Muscle of back (tissue), 11 donors: ENCODE measurements around the gene NCAPD3. TPM values are rescaled to one million over a fixed set of nuclear protein-coding genes. Genes with fewer than 3 reads are reported as not detected.
"Not testable (repeated sequence)": the region's sequence is repeated elsewhere in the genome, so short reads cannot be mapped to it uniquely, and the experiment has no call there.

Experiments
- DNase-seq, 3 donors: peaks; one replicate each; pipeline versions ENCODE4 v3.0.0 to v3.0.0-alpha.2; 2013
- polyA plus RNA-seq, 10 donors: library from polyadenylated mRNA; unstranded; fragments of 120-200 nt; gene quantifications; one replicate each; pipeline ENCODE4 v1.2.1, GENCODE V29; 2013; ENCODE audit not compliant: insufficient read length in 10 of 10

NCAPD3 gene
- polyA plus RNA-seq, 10 donors, result 11.3 to 19.8 (median 15.8) TPM

DNA sequence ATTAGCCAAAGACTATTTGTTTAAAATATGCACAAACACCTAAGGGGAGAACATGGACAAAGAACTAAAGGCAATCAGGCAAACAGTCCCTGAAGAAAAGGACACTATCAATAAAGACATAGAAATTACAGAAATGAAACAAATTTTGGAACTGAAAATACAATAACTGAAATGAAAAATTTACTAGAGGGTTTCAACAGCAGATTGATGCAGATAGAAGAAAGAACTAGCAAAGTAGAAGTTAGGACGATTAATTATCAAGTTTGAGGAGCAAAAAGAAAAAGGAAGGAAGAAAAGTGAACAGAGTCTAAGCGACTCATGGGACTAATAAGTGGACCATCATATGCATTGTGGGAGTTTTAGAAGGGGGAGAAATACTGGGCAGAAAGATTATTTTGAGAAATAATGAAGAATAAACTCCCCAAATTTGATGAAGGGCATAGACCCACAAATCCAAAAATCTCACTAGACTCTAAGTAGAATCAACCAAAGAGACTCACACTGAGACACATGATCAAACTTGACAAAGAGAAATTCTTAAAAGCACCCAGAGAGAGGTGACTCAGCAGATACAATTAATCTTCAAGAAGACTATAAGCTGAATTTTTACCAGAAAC lies 92.0 kb downstream of the NCAPD3 start:
- DNase-seq, result no peak

GRCh38 chr11:134126217-134126822 lies 97.4 kb downstream of the NCAPD3 start:
- peak in 1 of 3 donors; percentile 43 for DNase-seq

GRCh38 chr11:134125507-134125906 lies 98.3 kb downstream of the NCAPD3 start:
- peak in 1 of 3 donors; percentile 20 for DNase-seq

GRCh38 chr11:134124660-134125451 lies 98.9 kb downstream of the NCAPD3 start:
- DNase-seq, result peak; percentile 39 to 84 (median 54)

- DNase-seq, result peak; percentile 78 to 92 (median 81)
Measured at GRCh38 chr11:134120921-134121526, 102.7 kb downstream of the NCAPD3 start.

DNA sequence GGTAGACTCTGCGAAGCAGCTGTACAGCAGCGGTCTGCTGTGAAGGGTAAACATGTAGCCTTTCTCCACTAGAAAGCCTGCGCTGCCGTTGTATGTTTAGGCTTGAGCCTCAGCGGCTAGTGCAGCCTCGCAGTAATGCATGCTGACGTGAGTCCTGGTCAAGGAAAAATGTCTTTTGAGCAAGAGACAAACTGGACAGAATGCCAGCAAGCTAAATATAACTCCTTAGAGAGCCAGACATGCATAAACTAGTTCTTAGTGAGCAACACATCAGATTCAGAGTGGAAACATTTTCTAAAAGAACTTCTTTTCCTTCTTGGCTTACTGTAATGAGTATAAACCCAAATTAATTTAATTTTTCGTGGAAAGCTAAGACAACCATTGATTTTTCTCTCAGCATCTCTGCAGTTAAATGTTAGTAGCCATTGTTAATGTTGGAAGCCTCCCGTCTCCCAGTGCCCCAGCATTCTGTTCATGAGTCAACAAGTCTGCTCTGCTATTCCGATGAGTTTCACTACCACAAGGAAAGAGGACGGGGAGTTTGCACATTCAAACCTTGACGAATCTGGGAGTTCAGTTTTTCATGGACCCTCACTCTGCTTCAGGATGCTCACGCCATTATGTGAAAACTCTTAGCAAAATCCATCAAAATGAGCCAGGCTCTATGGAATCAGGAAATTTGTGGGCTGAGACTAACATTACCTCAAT lies 103.5 kb downstream of the NCAPD3 start:
- DNase-seq, result peak; percentile 86 to 94 (median 90)

DNA sequence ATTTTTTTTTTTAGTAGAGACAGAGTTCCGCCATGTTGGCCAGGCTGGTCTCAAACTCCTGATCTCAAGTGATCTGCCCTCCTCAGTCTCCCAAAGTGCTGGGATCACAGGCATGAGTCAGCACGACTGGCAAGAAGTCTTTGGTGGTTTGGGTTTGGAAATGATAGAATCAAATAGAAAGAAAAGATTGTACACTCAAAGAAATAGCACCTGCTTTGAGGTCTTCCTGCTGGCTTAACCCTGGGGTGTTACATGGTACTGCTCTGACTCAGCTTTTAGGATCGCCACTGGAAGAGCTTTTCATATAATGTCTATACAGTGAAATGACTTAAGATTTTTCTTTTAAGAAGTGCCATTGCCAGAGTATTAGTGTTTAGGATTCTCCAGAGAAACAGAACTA lies 104.7 kb downstream of the NCAPD3 start:
- DNase-seq, result no peak

DNA sequence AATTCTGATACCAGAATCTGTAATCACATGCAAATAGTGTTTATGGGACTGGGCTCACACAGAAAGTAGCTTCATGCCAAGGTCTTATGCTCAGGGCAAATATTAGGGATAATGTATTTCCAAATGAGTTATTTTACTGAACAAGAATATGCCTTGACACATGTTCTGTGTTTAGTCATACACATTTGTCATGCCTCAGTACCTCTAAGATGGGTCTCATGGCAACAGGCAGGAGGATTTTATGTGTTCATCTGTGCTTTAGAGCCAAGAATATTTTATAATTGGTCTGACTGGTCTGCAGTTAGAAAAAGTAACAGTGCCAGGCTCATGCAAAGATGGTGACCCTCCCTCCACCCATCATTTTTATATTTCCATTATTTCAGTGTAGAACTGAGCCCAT lies 105.8 kb downstream of the NCAPD3 start:
- no peak for DNase-seq

DNA sequence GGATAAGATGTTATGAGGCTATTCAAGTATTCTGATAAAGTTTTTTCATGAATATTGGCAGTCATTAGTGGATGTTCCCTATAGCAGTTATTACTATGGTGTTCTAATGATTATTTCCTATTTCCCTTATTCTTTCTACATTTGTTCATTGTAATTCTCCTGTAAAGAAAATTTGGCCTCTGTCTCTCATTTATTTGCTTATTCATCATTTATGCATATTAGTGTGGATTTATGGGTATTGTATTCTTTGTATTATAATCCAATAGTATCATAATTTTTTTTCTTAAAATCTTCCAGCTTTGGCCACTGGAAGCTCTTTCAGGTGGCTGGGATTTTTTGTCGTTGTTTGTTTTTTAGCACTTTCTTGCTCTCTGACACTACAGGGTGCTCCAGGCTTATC lies 107.6 kb downstream of the NCAPD3 start:
- no peak for DNase-seq

GRCh38 chr11:134113787-134114186 lies 110.0 kb downstream of the NCAPD3 start:
- DNase-seq, result not testable (repeated sequence)

- DNase-seq, result no peak
Measured at GRCh38 chr11:134110252-134110815, 113.4 kb downstream of the NCAPD3 start.

Other genes starting within 250 kb of the NCAPD3 start
- 100 to 1,000 TPM; 103 to 158 (median 127) TPM for gene JAM3, start 154.9 kb downstream of the NCAPD3 start, polyA plus RNA-seq
- gene VPS26B, start 704 bp upstream of the NCAPD3 start, polyA plus RNA-seq, result 10 to 100 TPM; 26.6 to 39.4 (median 30.3) TPM
- gene THYN1, start 29.4 kb upstream of the NCAPD3 start, polyA plus RNA-seq, result 10 to 100 TPM; 30.3 to 37.3 (median 33.1) TPM
- 10 to 100 TPM; 16.1 to 25.0 (median 21.3) TPM for gene ACAD8, start 29.6 kb upstream of the NCAPD3 start, polyA plus RNA-seq
- gene GLB1L3, start 52.4 kb upstream of the NCAPD3 start, polyA plus RNA-seq, result under 1 TPM in 6 of 10 donors, not detected in 4; 0.05 to 0.26 (median 0.11) TPM
- 1 to 10 TPM in 2 of 10 donors, under 1 TPM in 8; 0.50 to 1.2 (median 0.71) TPM for gene GLB1L2, start 108.0 kb upstream of the NCAPD3 start, polyA plus RNA-seq
- under 1 TPM; 0.19 to 0.48 (median 0.29) TPM for gene B3GAT1, start 188.3 kb upstream of the NCAPD3 start, polyA plus RNA-seq